NCI-H1436 (cell line): ENCODE data around the gene CLIC4.
"Not testable (repeated sequence)": the region's sequence is repeated elsewhere in the genome, so short reads cannot be mapped to it uniquely, and the experiment has no call there.

Experiments used
- DNase-seq: peaks from one replicate; lab custom pipeline; 2025; lab: John Stamatoyannopoulos, UW

Gene CLIC4

GRCh38 chr1:24875991-24876506 is 130.8 kb downstream of the CLIC4 start:
- DNase-seq: no peak

GRCh38 chr1:24878045-24878444 is 132.8 kb downstream of the CLIC4 start:
- no peak for DNase-seq

- no peak for DNase-seq
These were observed 133.8 kb downstream of the CLIC4 start for GRCh38 chr1:24878775-24879742.

GRCh38 chr1:24881034-24881433 is 135.8 kb downstream of the CLIC4 start:
- no peak for DNase-seq

GRCh38 chr1:24884751-24885150 is 139.5 kb downstream of the CLIC4 start:
- DNase-seq: no peak

GRCh38 chr1:24886241-24886640 is 141.0 kb downstream of the CLIC4 start:
- DNase-seq: no peak

- no peak for DNase-seq
These were observed 143.1 kb downstream of the CLIC4 start for GRCh38 chr1:24888061-24888970.

- DNase-seq: no peak
These were observed 143.9 kb downstream of the CLIC4 start for GRCh38 chr1:24888971-24889676.

- no peak for DNase-seq
These were observed 145.6 kb downstream of the CLIC4 start for GRCh38 chr1:24890887-24891286.

GRCh38 chr1:24891367-24891766 is 146.1 kb downstream of the CLIC4 start:
- DNase-seq: not testable (repeated sequence)

- DNase-seq: no peak
These were observed 147.2 kb downstream of the CLIC4 start for GRCh38 chr1:24892188-24893153.

GRCh38 chr1:24893431-24893830 is 148.2 kb downstream of the CLIC4 start:
- no peak for DNase-seq
